Measurements from ENCODE around the gene TBC1D5.

The TBC1D5 gene

DNA sequence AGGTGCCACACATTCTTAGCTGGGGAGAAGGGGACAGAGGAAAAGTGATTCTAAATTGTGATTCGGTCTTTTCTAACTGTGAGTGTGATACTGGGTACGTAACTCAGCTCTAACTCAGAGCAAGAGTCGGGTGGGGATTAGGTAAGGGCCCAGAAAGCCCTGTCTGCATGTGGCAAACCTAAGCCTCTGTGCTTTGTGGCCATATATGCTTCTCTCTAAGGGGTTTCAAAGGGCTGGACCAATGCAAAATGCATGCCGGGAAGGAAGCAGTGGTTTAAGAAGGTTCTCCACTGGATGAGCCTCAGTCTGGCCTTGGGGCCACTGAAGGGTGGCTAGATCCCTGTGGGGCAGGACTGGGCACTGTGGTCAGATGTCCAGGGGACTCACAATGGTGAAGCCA lies 581.8 kb downstream of the TBC1D5 start:
- no peak for DNase-seq (ENCODE audit: low spot score)

DNA sequence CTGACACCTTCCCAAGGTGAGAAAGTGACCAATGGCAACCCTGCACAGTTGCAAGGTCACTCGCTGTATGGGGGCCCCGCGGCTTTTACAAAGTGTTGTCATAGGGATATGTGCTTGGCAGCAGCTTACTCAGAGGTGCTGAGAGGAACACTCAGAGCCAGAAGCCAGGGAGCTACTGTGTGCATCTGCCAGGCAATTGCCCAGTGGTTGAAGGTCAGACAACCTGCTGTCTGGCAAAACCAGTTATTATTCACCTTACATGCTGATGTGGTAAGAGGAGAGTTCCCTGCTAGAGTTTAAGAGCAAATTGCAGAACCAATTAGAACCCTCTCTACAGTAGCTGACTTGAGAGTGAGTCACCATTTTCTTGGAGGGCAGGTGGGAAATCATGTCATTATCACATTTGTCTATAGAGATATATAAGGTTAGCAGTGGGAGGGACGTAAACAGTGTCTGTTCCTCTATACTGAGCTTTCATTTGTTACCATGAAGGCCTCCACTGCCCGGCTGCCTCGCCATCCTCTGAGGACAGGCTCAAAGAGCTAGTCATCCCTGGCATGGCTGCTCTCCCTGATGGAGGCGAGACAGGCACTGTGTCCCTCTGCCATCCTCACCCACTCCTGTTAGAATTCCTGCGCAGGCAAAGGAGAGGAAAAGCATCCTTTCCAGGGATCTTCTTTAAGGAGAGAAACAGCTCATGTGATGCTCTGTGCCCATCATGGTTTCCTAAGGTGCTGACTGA lies 583.3 kb downstream of the TBC1D5 start:
- DNase-seq (ENCODE audit: low spot score): no peak

DNA sequence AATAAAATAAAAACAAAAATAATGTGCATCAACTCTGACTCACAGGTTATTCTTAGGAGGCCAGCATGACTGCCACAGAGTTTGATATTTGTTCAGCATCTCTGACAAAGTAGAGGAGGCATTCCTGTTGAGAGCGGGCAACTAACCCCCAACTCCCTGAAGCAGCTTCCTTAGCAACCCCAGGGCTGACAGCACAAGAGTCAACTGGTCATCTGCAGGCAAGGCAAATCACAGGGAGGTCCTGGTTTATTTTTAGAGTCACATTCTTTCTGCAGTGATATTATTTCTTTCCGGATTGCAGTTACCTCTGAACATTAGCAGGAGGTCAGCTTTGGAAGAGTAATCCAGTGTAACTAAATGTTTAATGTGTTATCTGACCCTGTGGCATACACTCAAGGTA lies 584.7 kb downstream of the TBC1D5 start:
- no peak for DNase-seq (ENCODE audit: low spot score)

GRCh38 chr3:17156864-17157263 lies 585.6 kb downstream of the TBC1D5 start:
- DNase-seq (ENCODE audit: low spot score): no peak

GRCh38 chr3:17155951-17156350 lies 586.5 kb downstream of the TBC1D5 start:
- DNase-seq (ENCODE audit: low spot score): no peak

- DNase-seq (ENCODE audit: low spot score): no peak
Measured at GRCh38 chr3:17154941-17155340, 587.5 kb downstream of the TBC1D5 start.

GRCh38 chr3:17154221-17154620 lies 588.2 kb downstream of the TBC1D5 start:
- DNase-seq (ENCODE audit: low spot score): no peak

- no peak for DNase-seq (ENCODE audit: low spot score)
Measured at GRCh38 chr3:17153209-17153608, 589.2 kb downstream of the TBC1D5 start.

- DNase-seq (ENCODE audit: low spot score): no peak
Measured at GRCh38 chr3:17151598-17152373, 590.6 kb downstream of the TBC1D5 start.

DNA sequence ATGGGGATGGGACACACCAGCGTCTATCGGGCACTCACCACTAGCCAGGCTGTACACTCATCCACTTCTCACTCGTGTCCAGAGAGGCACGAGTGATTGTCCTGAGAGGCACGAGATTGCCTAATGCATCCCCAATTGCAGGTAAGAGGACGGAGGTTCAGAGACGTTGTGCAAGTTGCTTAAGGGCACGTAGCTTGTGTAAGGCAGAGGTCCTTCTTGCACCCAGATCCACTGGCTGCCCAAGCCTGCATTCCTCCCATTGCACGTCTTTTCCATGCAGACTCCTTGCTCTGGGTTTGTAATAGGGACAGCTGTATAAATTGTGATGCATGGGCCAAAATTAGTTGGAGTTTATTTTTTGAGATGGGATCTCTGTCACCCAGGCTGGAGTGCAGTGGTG lies 593.4 kb downstream of the TBC1D5 start:
- DNase-seq (ENCODE audit: low spot score): no peak

GRCh38 chr3:17144665-17144993 lies 597.8 kb downstream of the TBC1D5 start:
- DNase-seq (ENCODE audit: low spot score): no peak

DNA sequence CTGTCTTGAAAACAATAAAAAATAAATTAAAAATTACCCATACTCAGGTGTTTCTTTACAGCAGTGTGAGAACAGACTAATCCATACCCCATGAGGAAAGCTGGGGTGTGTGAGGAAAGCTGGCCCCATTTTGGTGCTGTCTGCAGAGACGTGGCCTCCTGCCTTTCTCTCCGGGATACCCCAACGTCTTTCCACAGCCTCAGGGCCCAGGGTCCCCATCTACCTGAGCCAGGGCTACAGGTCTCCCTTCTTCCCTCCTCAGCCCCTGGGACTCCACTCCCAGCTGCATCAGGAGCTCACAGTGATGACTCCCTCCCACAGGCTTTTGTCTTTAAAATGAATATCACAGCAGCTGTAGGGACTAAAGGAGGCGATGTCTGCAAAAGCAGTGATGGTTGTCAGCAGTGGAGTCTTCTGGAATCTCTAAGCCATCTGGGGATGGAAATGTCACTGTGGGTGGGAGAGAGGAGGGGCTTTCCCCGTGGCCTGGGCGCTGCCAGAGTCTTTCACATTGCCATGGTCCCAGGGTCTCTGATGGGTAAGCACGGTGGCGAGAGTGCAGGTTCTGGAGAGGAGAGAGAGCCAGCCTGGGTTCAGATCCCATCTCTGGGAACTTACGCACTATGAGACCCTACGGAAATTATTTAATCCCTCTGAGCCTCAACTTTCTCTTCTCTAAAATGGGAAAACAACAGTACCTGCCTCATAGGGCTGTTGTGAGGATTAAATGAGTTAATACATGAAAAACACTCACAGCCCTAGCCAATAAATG lies 598.4 kb downstream of the TBC1D5 start:
- DNase-seq (ENCODE audit: low spot score): no peak

DNA sequence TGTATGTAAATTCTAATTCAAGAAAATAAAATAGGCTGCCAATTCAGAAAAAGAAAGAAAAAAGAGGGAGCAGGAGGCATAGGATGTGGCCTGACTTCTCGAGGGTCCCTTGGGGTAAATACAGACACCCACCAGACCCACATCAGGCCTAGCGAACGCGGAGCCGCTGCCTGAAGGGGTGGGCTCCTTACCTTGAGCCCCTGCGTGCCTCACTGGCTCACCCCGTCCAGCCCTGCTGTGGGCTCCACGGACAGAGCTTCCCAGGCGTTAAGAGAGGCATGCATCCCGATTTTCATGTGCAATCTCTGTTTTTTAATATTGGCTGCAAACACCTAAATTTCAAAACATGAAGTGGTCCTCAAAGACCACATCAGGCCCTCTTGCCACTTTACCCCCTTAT lies 599.9 kb downstream of the TBC1D5 start:
- no peak for DNase-seq (ENCODE audit: low spot score)

DNA sequence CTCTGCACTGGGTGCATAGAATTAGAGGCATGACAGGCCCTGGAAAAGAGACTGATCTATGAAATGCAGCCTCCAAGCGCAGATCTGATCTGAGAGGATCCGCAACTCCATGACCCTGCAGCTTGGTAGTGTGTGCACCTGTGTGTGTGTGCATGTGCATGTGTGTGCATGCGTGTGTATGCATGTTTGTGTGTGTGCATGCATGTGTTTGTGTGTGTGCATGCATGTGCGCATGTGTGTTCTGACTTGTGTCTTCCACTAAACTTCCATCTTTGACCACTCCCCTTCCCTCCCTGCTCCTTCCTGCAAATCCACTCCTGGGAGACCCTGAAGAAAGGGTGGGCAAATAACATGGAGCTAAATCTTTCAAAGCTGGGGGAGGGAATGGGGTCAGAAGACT lies 600.7 kb downstream of the TBC1D5 start:
- no peak for DNase-seq (ENCODE audit: low spot score)

DNA sequence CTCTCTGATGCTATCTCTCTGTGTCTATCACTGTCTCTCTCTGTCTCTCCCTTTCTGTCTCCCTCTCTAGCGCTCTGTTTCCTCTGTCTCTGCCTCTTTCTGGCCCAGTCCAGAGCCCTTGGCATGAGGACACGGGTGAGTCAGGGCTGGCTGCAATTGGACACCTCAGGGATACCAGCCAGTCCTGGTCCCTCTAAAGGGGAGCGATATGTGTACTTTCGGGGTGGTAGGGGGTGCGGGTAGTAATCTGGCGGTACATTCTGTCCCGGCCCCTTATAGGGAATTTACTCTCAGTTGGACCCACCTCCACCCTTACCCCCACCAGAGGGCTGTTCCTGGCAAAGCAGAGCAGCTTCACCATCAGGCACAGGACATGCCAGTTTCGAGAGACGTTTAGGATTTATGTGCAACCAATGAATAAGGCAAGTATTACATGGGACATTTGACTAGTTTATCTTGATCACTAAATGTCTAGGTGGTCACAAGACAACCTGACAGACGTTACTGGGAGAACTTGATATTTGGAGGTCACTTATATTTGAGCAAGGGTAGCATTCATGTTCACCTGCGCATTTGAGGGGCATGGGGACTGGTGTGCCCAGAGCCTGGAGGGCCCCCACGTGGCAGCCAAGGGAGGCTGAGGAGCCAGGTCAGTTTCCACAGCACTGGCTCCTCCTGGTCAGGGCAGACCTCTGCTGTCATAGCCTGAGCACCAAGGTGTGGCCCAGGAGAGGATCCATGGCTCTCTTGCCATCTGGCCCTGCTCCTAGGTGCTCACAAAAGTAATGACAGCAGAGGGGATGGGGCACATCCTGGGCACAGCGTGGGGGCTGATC lies 601.5 kb downstream of the TBC1D5 start:
- no peak for DNase-seq (ENCODE audit: low spot score)

GRCh38 chr3:17138246-17139039 lies 604.0 kb downstream of the TBC1D5 start:
- no peak for DNase-seq (ENCODE audit: low spot score)

DNA sequence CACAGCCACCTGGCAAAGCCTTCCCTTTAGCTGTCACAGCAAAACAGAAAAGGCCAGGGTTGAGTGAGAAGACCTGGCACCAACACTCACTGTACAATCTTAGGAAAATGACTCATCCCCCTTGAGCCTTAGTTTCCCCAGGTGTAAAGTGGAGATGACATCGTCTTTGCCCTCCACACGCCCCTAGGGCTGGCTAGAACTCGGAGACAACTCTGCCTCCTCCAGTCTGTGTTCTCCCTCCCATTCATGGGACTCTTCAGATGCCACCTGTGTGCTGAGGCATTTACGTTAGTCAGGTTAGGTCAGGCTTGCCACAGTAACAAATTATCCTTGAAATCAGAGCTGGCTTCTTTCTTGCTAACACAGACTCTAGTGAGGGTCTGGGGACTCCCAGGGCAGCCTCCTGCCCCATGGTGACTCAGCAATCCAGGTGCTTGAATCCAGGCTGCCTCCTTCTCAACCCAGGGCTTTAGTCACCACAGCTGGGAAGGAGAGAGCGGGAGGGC lies 605.1 kb downstream of the TBC1D5 start:
- DNase-seq (ENCODE audit: low spot score): no peak

- no peak for DNase-seq (ENCODE audit: low spot score)
Measured at GRCh38 chr3:17136136-17136721, 606.2 kb downstream of the TBC1D5 start.

GRCh38 chr3:17135696-17136095 lies 606.7 kb downstream of the TBC1D5 start:
- no peak for DNase-seq (ENCODE audit: low spot score)

DNA sequence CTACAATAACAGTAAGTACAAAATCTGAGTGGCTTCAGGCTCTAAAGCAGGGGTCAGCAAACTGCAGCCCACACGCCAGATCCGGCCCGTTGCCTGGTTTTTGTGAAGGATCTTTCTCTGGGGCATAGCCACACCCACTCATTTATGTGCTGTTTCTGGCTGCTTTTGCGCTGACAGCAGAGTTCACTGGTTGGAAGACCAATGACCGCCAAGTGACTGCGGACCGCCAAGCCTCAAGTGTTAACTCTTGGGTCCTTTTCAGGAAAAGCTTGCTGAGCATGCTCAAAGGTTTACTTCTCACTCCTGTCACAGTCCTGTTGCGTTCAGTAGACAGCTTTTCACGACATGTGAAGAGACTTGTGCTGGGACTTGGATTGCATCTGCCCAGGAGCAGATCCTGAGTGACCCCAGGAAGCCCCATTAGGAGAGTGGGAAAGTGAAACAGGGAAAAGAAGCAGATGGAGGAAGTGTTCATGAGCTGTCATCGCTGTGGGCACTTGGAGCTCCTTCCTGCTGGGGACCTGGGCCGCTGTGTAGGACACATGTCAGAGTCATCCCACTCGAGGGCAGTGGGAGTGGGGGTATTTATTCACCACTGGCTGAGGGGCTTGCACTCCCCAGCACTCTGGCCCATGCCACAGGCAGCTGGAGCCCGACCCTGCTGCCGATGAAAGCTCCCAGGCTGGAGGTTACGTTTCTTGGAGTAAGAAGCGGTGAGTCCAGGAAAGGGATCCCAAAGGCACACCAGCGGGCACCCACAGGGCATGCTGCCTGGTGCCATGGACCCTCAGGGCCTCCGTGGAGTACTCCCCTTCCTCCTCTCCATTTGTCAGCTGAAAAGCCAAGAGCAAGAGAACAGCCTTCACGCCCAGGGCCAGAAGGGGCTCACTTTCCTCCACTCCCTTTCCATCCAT lies 608.5 kb downstream of the TBC1D5 start:
- no peak for DNase-seq (ENCODE audit: low spot score)
